Measurements from ENCODE around the gene ANO2. TPM values are rescaled to one million over a fixed set of nuclear protein-coding genes. Genes with fewer than 3 reads are reported as not detected.

The ANO2 gene
- total and polyA plus RNA-seq, 2 experiments from 2014 or later: 2.3 to 4.6 TPM

- H3K27ac ChIP-seq (ENCODE audit: low read depth): no peak overlapping the region
- no peak overlapping the region for H3K27ac Mint-ChIP-seq
- no peak for DNase-seq (ENCODE audit: low spot score)
- H3K4me1 ChIP-seq (ENCODE audit: insufficient read depth): no peaks in the 10 kb centered on the region
- H3K79me2 ChIP-seq (replicated peaks; ENCODE audit: insufficient read depth): no peaks in the 10 kb centered on the region
- H3K4me1 Mint-ChIP-seq: peaks cover 14% of the 10 kb centered on the region
- no peaks in the 10 kb centered on the region for H3K27me3 ChIP-seq (ENCODE audit: insufficient read depth)
- no peak overlapping the region for H3K4me2 ChIP-seq
- no peaks in the 10 kb centered on the region for H3K9me3 Mint-ChIP-seq
- H3K36me3 Mint-ChIP-seq (ENCODE audit: low read depth): no peaks in the 10 kb centered on the region
- H3K9me2 ChIP-seq (ENCODE audit: insufficient read depth): 0 out of 2 replicates have a peak, but pooled peaks cover 7% of the 10 kb centered on the region
- H3K36me3 ChIP-seq (ENCODE audit: insufficient read depth): no peaks in the 10 kb centered on the region
- H3F3A ChIP-seq (replicated peaks; ENCODE audit: low read depth): no peaks in the 10 kb centered on the region
- TF ChIP-seq, protein P1, sequence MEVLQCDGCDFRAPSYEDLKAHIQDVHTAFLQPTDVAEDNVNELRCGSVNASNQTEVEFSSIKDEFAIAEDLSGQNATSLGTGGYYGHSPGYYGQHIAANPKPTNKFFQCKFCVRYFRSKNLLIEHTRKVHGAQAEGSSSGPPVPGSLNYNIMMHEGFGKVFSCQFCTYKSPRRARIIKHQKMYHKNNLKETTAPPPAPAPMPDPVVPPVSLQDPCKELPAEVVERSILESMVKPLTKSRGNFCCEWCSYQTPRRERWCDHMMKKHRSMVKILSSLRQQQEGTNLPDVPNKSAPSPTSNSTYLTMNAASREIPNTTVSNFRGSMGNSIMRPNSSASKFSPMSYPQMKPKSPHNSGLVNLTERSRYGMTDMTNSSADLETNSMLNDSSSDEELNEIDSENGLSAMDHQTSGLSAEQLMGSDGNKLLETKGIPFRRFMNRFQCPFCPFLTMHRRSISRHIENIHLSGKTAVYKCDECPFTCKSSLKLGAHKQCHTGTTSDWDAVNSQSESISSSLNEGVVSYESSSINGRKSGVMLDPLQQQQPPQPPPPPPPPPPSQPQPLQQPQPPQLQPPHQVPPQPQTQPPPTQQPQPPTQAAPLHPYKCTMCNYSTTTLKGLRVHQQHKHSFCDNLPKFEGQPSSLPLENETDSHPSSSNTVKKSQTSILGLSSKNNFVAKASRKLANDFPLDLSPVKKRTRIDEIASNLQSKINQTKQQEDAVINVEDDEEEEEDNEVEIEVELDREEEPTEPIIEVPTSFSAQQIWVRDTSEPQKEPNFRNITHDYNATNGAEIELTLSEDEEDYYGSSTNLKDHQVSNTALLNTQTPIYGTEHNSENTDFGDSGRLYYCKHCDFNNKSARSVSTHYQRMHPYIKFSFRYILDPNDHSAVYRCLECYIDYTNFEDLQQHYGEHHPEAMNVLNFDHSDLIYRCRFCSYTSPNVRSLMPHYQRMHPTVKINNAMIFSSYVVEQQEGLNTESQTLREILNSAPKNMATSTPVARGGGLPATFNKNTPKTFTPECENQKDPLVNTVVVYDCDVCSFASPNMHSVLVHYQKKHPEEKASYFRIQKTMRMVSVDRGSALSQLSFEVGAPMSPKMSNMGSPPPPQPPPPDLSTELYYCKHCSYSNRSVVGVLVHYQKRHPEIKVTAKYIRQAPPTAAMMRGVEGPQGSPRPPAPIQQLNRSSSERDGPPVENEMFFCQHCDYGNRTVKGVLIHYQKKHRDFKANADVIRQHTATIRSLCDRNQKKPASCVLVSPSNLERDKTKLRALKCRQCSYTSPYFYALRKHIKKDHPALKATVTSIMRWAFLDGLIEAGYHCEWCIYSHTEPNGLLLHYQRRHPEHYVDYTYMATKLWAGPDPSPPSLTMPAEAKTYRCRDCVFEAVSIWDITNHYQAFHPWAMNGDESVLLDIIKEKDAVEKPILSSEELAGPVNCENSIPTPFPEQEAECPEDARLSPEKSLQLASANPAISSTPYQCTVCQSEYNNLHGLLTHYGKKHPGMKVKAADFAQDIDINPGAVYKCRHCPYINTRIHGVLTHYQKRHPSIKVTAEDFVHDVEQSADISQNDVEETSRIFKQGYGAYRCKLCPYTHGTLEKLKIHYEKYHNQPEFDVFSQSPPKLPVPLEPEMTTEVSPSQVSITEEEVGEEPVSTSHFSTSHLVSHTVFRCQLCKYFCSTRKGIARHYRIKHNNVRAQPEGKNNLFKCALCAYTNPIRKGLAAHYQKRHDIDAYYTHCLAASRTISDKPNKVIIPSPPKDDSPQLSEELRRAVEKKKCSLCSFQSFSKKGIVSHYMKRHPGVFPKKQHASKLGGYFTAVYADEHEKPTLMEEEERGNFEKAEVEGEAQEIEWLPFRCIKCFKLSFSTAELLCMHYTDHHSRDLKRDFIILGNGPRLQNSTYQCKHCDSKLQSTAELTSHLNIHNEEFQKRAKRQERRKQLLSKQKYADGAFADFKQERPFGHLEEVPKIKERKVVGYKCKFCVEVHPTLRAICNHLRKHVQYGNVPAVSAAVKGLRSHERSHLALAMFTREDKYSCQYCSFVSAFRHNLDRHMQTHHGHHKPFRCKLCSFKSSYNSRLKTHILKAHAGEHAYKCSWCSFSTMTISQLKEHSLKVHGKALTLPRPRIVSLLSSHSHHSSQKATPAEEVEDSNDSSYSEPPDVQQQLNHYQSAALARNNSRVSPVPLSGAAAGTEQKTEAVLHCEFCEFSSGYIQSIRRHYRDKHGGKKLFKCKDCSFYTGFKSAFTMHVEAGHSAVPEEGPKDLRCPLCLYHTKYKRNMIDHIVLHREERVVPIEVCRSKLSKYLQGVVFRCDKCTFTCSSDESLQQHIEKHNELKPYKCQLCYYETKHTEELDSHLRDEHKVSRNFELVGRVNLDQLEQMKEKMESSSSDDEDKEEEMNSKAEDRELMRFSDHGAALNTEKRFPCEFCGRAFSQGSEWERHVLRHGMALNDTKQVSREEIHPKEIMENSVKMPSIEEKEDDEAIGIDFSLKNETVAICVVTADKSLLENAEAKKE (CRISPR knock-in tag; IDR thresholded peaks at IDR 0.05): no peak
- TF ChIP-seq ZNF331 (CRISPR knock-in tag; IDR thresholded peaks at IDR 0.05; ENCODE audit: low read depth): no peak
- no peak for TF ChIP-seq EZH2 (IDR thresholded peaks at IDR 0.05; ENCODE audit: low read depth, unreplicated experiment)
- TF ChIP-seq POLR2AphosphoS5 (IDR thresholded peaks at IDR 0.05; ENCODE audit: low read depth): no peak
- TF ChIP-seq STAT1 (IDR thresholded peaks at IDR 0.05; ENCODE audit: unreplicated experiment): no peak
- TF ChIP-seq CREB1 (CRISPR knock-in tag; IDR thresholded peaks at IDR 0.05; ENCODE audit: low read depth): no peak
- TF ChIP-seq, protein P2, sequence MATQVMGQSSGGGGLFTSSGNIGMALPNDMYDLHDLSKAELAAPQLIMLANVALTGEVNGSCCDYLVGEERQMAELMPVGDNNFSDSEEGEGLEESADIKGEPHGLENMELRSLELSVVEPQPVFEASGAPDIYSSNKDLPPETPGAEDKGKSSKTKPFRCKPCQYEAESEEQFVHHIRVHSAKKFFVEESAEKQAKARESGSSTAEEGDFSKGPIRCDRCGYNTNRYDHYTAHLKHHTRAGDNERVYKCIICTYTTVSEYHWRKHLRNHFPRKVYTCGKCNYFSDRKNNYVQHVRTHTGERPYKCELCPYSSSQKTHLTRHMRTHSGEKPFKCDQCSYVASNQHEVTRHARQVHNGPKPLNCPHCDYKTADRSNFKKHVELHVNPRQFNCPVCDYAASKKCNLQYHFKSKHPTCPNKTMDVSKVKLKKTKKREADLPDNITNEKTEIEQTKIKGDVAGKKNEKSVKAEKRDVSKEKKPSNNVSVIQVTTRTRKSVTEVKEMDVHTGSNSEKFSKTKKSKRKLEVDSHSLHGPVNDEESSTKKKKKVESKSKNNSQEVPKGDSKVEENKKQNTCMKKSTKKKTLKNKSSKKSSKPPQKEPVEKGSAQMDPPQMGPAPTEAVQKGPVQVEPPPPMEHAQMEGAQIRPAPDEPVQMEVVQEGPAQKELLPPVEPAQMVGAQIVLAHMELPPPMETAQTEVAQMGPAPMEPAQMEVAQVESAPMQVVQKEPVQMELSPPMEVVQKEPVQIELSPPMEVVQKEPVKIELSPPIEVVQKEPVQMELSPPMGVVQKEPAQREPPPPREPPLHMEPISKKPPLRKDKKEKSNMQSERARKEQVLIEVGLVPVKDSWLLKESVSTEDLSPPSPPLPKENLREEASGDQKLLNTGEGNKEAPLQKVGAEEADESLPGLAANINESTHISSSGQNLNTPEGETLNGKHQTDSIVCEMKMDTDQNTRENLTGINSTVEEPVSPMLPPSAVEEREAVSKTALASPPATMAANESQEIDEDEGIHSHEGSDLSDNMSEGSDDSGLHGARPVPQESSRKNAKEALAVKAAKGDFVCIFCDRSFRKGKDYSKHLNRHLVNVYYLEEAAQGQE (IDR thresholded peaks at IDR 0.05; ENCODE audit: unreplicated experiment): no peak
- no peak for TF ChIP-seq JUNB (IDR thresholded peaks at IDR 0.05; ENCODE audit: unreplicated experiment)
- TF ChIP-seq, protein P3, sequence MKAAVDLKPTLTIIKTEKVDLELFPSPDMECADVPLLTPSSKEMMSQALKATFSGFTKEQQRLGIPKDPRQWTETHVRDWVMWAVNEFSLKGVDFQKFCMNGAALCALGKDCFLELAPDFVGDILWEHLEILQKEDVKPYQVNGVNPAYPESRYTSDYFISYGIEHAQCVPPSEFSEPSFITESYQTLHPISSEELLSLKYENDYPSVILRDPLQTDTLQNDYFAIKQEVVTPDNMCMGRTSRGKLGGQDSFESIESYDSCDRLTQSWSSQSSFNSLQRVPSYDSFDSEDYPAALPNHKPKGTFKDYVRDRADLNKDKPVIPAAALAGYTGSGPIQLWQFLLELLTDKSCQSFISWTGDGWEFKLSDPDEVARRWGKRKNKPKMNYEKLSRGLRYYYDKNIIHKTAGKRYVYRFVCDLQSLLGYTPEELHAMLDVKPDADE (IDR thresholded peaks at IDR 0.05): no peak
- TF ChIP-seq EZH2phosphoT487 (IDR thresholded peaks at IDR 0.05; ENCODE audit: unreplicated experiment): no peak
- no peak for TF ChIP-seq NANOG (IDR thresholded peaks at IDR 0.05; ENCODE audit: borderline replicate concordance)
- TF ChIP-seq, protein P4, sequence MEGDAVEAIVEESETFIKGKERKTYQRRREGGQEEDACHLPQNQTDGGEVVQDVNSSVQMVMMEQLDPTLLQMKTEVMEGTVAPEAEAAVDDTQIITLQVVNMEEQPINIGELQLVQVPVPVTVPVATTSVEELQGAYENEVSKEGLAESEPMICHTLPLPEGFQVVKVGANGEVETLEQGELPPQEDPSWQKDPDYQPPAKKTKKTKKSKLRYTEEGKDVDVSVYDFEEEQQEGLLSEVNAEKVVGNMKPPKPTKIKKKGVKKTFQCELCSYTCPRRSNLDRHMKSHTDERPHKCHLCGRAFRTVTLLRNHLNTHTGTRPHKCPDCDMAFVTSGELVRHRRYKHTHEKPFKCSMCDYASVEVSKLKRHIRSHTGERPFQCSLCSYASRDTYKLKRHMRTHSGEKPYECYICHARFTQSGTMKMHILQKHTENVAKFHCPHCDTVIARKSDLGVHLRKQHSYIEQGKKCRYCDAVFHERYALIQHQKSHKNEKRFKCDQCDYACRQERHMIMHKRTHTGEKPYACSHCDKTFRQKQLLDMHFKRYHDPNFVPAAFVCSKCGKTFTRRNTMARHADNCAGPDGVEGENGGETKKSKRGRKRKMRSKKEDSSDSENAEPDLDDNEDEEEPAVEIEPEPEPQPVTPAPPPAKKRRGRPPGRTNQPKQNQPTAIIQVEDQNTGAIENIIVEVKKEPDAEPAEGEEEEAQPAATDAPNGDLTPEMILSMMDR (conservative IDR thresholded peaks at IDR 0.05; ENCODE audit: low read depth in 2 of 2): no peak
- no peak for TF ChIP-seq ZNF114 (CRISPR knock-in tag; IDR thresholded peaks at IDR 0.05)
- H3K4me3 ChIP-seq: no peak overlapping the region
- no peaks in the 10 kb centered on the region for H4K20me1 ChIP-seq (replicated peaks; ENCODE audit: insufficient read depth)
- H3K4me3 Mint-ChIP-seq: no peak overlapping the region
- H3K27me3 Mint-ChIP-seq (ENCODE audit: insufficient read depth, low read depth, poor library complexity): no peaks in the 10 kb centered on the region
- peak overlapping the region; percentile 14; the same call in 1 of the 2 replicates for H2AFZ ChIP-seq
- ATAC-seq: no peak
Observed at GRCh38 chr12:5904441-5904840, 40.6 kb downstream of the ANO2 start.

Data from GM23338 (cell line).